ENCODE data around the gene SLC12A8. TPM values are rescaled to one million over a fixed set of nuclear protein-coding genes. Genes with fewer than 3 reads are reported as not detected.
"Not testable (repeated sequence)": the region's sequence is repeated elsewhere in the genome, so short reads cannot be mapped to it uniquely, and the experiment has no call there.

SLC12A8 gene
- polyA plus RNA-seq, 3 donors, result 4.7 to 8.3 (median 5.6) TPM

GRCh38 chr3:125105116-125105515 lies 107.4 kb downstream of the SLC12A8 start:
- no peak for DNase-seq (ENCODE audit: extremely low read depth in 1 of 11, low read depth in 9 of 11, low spot score in 4 of 11)

GRCh38 chr3:125104639-125105038 lies 107.9 kb downstream of the SLC12A8 start:
- DNase-seq (ENCODE audit: extremely low read depth in 1 of 11, low read depth in 9 of 11, low spot score in 4 of 11), result no peak

- DNase-seq (ENCODE audit: extremely low read depth in 1 of 11, low read depth in 9 of 11, low spot score in 4 of 11), result no peak
Observed at GRCh38 chr3:125103406-125103805, 109.1 kb downstream of the SLC12A8 start.

- no peak for DNase-seq (ENCODE audit: extremely low read depth in 1 of 11, low read depth in 9 of 11, low spot score in 4 of 11)
Observed at GRCh38 chr3:125102470-125102869, 110.1 kb downstream of the SLC12A8 start.

DNA sequence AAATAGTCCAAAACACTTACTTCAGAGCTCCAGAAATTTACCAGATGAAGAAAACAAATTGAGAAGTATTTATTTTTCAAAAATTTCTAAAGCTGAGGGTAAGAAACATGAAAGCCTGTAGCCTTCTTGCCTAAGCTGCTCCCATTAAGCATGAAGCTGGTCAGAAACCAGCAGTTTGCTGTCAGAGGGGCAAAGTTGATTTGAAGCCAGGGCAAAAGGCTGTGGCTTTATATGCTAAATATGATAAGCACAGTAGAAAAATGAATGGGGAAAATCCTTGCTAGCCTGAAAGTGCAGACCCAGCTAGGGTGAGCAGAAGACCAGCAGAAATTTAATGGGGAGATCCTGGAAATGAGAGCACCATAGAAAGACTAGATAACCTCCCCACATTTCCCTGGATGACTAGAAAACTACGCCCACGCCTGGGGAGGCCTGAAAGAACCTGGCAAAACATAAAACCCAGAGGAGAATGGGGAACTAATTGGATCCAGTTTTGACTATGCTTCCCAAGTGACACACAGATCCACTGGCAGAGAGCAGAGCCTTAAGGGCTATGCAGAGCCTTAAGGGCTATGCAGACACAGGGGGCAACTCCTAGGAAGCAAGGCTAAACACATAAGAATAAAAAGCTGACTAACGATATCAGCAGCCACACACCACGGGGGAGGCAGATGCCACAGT lies 113.8 kb downstream of the SLC12A8 start:
- no peak for DNase-seq (ENCODE audit: extremely low read depth in 1 of 11, low read depth in 9 of 11, low spot score in 4 of 11)

GRCh38 chr3:125090649-125091048 lies 121.9 kb downstream of the SLC12A8 start:
- no peak for DNase-seq (ENCODE audit: extremely low read depth in 1 of 11, low read depth in 9 of 11, low spot score in 4 of 11)

- DNase-seq (ENCODE audit: extremely low read depth in 1 of 11, low read depth in 9 of 11, low spot score in 4 of 11), result no peak
Observed at GRCh38 chr3:125087768-125088391, 124.7 kb downstream of the SLC12A8 start.

DNA sequence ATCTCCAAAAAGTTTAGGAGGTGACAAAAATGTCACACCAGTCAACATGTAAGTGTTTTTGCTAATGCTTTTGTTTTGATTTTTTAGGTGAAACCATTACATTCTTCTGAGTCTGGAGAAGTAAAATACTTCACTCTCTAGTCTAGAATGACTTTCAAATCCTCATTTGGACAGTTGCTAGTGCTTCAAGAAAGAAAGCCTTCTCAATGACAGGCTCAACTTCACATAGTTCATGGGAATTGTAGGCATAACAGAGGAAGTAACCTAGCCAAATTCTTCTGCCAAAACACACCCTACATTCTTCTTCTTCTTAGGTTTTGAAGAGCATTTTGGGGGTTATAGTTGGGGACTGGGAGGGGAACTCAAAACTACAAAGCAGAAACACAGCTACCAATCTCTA lies 127.4 kb downstream of the SLC12A8 start:
- no peak for DNase-seq (ENCODE audit: extremely low read depth in 1 of 11, low read depth in 9 of 11, low spot score in 4 of 11)

- no peak for DNase-seq (ENCODE audit: extremely low read depth in 1 of 11, low read depth in 9 of 11, low spot score in 4 of 11)
Observed at GRCh38 chr3:125083776-125084175, 128.8 kb downstream of the SLC12A8 start.

DNA sequence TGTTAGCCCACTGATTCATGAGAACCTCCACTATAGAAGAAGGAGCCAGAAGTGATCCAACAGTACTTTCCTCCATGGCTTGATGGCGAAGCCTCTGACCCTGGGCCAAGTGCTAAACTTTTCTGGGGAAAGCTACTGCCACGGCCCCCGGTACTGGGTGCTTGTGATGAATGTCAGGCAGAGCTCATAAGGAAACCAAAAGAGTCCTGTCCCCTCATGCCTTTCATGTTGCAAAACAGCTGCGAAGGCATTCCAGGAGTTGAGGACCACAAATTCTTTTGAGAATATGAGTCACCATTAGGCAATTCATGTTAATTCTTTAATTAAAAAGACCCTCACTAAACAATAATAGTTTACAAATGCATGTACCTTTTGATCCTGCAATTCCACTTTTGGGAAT lies 130.2 kb downstream of the SLC12A8 start:
- DNase-seq (ENCODE audit: extremely low read depth in 1 of 11, low read depth in 9 of 11, low spot score in 4 of 11), result not testable (repeated sequence)

- DNase-seq (ENCODE audit: extremely low read depth in 1 of 11, low read depth in 9 of 11, low spot score in 4 of 11), result no peak
Observed at GRCh38 chr3:125080077-125080476, 132.5 kb downstream of the SLC12A8 start.

DNA sequence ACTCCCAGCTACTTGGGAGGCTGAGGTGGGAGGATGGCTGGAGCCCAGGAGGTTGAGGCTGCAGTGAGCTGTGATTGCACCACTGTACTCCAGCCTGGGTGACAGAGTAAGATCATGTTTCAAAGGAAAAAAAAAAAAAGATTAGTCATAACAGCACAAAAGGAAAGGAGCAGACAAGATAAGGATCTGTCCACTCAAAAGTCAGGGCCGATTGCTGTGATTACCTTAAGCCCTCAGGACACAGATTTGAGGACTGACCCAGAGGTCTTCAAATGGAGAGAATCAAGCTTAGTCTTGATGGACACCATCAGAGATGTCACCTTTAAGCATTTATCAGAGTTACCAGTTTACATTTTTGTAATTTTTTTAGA lies 132.9 kb downstream of the SLC12A8 start:
- DNase-seq (ENCODE audit: extremely low read depth in 1 of 11, low read depth in 9 of 11, low spot score in 4 of 11), result no peak

DNA sequence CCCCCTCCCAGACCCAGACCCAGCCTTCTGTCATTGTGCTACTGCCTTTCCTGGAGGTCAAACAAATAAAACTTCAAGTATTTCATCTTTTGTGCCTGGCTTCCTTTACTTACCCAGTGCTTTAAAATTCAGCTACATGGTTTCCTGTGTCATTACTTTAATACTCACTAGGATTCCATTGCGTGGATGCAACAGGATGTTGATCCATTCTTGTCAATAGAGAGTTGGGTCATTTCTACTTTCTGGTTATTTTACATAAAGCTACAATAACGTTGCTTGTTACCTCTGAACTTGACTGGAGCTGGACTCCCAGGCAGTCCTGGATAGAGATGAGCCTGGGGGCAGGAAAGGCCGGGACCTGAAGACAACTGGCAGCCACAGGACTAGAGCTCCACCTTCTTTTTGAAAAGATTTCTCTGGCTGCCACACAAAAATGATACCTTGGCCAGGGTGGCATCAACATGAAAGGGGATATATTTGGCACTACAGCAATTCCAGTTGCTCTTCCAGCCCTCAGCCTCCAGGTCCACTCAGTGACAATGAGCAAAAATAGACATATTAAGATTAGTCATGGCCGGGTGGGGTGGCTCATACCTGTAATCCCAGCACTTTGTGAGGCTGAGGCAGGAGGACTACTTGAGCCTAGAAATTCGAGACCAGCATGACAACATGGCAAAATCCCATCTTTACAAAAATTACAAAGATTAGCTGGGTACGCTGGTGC lies 133.4 kb downstream of the SLC12A8 start:
- no peak for DNase-seq (ENCODE audit: extremely low read depth in 1 of 11, low read depth in 9 of 11, low spot score in 4 of 11)

- no peak for DNase-seq (ENCODE audit: extremely low read depth in 1 of 11, low read depth in 9 of 11, low spot score in 4 of 11)
Observed at GRCh38 chr3:125077864-125078263, 134.7 kb downstream of the SLC12A8 start.

DNA sequence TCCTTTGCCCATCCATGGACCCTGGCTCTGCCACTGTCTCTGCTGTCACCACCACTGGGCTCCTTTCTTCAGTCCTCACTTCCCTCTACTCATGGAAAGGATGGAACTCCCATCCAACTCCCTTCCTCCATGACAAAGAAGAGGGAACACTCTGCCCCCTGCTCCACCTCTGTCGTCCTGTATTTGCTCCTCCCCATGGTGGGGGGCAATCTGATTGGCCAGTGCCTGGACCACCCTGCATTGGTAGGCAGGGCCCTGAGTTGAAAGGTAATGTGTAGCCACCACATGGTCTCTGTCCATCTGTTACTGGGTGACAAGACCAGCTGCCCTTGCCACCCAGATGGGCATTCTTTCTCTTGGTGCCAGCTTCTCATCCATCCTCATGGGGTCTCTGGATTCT lies 136.1 kb downstream of the SLC12A8 start:
- DNase-seq (ENCODE audit: extremely low read depth in 1 of 11, low read depth in 9 of 11, low spot score in 4 of 11), result no peak

DNA sequence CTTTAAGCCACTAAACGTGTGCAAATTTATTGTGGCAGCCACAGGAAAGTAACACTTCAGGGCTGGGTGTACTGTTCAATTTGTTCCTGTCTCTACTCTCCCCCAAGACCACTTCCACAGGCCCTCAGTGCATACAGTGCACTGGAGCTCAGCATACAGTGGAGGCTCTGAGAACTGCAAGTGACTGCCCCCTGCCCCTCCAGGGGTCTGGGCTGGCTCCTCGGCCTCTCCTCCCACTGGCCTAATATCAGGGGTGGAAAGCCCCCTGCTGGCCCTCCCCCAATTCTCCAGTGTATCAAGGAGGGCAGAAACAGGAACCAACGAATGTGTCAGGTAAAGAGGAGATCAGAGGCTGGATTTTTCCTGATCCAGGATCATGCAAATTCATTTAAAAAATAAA lies 136.8 kb downstream of the SLC12A8 start:
- DNase-seq (ENCODE audit: extremely low read depth in 1 of 11, low read depth in 9 of 11, low spot score in 4 of 11), result no peak

DNA sequence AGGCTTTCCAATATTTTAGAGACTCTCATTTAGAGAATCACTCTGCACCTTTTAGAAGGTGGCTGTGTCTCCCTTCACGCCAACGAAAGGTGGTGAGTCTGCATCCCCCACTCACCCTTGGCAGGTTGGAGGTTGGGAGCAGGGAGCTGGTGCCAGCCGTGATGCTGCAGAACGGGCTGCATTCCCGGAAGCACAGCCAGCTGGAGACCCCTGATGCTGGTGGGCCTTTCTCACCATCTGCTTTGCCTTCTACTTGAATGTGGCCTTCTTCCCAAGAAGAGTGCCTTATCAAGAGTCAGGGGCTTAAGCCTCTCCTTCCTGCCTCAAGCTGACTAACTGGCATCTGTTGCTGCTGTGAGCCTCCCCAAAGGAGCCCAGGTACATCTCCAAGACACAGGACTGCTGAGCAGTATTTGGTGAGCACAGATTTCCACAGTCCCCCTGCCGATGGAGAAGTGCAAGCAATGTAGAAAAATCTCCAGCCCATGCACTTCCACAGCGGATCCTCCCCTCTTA lies 139.1 kb downstream of the SLC12A8 start:
- no peak for DNase-seq (ENCODE audit: extremely low read depth in 1 of 11, low read depth in 9 of 11, low spot score in 4 of 11)

GRCh38 chr3:125072749-125073389 lies 139.7 kb downstream of the SLC12A8 start:
- DNase-seq (ENCODE audit: extremely low read depth in 1 of 11, low read depth in 9 of 11, low spot score in 4 of 11), result no peak

- no peak for DNase-seq (ENCODE audit: extremely low read depth in 1 of 11, low read depth in 9 of 11, low spot score in 4 of 11)
Observed at GRCh38 chr3:125072301-125072700, 140.2 kb downstream of the SLC12A8 start.

All from renal cortex interstitium (tissue), 11 donors.